Endothelial cell of umbilical vein (primary cell): Measurements from ENCODE around the gene WASF2.

Experiments used
- EZH2 ChIP-seq: IDR thresholded peaks from 2 replicates; pipeline ENCODE4 v1.6.1; 2012; ENCODE audit warnings: borderline replicate concordance, low read depth, mild to moderate bottlenecking, moderate library complexity, low read length, inconsistent platforms; ENCODE audit not compliant: severe bottlenecking
- GATA2 ChIP-seq: IDR thresholded peaks from 2 replicates; pipeline ENCODE4 v1.7.0; 2011; ENCODE audit warnings: low read depth, mild to moderate bottlenecking, moderate library complexity, mixed read lengths, low read length; ENCODE audit not compliant: insufficient read length, insufficient read depth
- JUN ChIP-seq: IDR thresholded peaks from 2 replicates; pipeline ENCODE4 v1.6.1; 2011; ENCODE audit warnings: borderline replicate concordance, low read depth; ENCODE audit not compliant: insufficient read length, insufficient read depth
- MYC ChIP-seq: IDR thresholded peaks from one replicate; pipeline ENCODE4 v1.6.1; 2011; ENCODE audit warnings: mild to moderate bottlenecking, low read depth, low read length
- POLR2A ChIP-seq: IDR thresholded peaks from 2 replicates; pipeline ENCODE4 v1.6.1; 2012; ENCODE audit warnings: low read depth, mild to moderate bottlenecking, control low read depth, low read length
- POLR2AphosphoS5 ChIP-seq: IDR thresholded peaks from 2 replicates; pipeline ENCODE4 v1.6.1; 2012; ENCODE audit warnings: low read depth, mild to moderate bottlenecking, control low read depth, low read length, moderate library complexity; ENCODE audit not compliant: insufficient read depth
- TF ChIP-seq, protein P1 (sequence below), 2 donors: IDR thresholded peaks; 1 replicate in 1 of 2; 2 replicates in 1 of 2; pipeline ENCODE4 v1.5.1; 2011; ENCODE audit warnings: low read length in 2 of 2, mild to moderate bottlenecking in 2 of 2, moderate library complexity in 2 of 2, control low read depth in 1 of 2, inconsistent platforms in 1 of 2, low read depth in 1 of 2; ENCODE audit not compliant: insufficient read depth in 1 of 2; ENCODE audit errors: extremely low read depth in 1 of 2
- TF ChIP-seq, protein P2 (sequence below): IDR thresholded peaks from 2 replicates; pipeline ENCODE4 v1.6.1; 2011; ENCODE audit not compliant: insufficient read depth, insufficient read length

DNA sequence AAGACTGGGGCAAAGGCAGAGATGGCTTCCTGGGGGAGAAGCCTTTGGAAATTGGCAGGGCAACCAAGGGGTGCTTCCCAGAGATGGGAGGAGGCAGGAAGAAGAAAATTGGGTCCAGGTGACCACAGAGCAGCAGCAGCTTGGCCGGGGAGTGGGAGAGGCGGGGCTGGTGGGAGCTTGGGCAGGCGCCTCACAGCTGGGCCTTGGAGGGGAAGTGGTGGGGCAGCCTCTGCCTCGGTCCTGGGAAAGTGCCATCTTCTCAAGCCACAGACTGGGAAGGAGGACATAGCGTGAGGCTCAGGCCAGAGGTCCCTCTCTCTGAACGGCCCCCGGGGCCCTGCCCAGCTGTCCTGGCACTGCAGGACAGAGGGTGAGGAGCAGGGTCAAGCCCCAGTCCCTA is 24.0 kb upstream of the WASF2 start:
- TF ChIP-seq, protein P1, sequence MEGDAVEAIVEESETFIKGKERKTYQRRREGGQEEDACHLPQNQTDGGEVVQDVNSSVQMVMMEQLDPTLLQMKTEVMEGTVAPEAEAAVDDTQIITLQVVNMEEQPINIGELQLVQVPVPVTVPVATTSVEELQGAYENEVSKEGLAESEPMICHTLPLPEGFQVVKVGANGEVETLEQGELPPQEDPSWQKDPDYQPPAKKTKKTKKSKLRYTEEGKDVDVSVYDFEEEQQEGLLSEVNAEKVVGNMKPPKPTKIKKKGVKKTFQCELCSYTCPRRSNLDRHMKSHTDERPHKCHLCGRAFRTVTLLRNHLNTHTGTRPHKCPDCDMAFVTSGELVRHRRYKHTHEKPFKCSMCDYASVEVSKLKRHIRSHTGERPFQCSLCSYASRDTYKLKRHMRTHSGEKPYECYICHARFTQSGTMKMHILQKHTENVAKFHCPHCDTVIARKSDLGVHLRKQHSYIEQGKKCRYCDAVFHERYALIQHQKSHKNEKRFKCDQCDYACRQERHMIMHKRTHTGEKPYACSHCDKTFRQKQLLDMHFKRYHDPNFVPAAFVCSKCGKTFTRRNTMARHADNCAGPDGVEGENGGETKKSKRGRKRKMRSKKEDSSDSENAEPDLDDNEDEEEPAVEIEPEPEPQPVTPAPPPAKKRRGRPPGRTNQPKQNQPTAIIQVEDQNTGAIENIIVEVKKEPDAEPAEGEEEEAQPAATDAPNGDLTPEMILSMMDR (IDR thresholded peaks at IDR 0.05; ENCODE audit: extremely low read depth in 1 of 2, insufficient read depth in 1 of 2, low read depth in 1 of 2, low read length in 2 of 2) = no peak
- TF ChIP-seq JUN (no peak), POLR2AphosphoS5 (no peak), POLR2A (no peak), EZH2 (no peak), GATA2 (no peak), MYC (no peak)
- TF ChIP-seq, protein P2, sequence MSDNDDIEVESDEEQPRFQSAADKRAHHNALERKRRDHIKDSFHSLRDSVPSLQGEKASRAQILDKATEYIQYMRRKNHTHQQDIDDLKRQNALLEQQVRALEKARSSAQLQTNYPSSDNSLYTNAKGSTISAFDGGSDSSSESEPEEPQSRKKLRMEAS = no peak
